ENCODE results near the gene IRF2BP2. TPM values are rescaled to one million over a fixed set of nuclear protein-coding genes. Genes with fewer than 3 reads are reported as not detected.
A peak's percentile ranks its signal among the peaks of the same experiment; 100 is the strongest.
"Not testable (repeated sequence)": the region's sequence is repeated elsewhere in the genome, so short reads cannot be mapped to it uniquely, and the experiment has no call there.

Gene IRF2BP2
- total RNA-seq, 1 donor from 2014 or later: 80.3 TPM

DNA sequence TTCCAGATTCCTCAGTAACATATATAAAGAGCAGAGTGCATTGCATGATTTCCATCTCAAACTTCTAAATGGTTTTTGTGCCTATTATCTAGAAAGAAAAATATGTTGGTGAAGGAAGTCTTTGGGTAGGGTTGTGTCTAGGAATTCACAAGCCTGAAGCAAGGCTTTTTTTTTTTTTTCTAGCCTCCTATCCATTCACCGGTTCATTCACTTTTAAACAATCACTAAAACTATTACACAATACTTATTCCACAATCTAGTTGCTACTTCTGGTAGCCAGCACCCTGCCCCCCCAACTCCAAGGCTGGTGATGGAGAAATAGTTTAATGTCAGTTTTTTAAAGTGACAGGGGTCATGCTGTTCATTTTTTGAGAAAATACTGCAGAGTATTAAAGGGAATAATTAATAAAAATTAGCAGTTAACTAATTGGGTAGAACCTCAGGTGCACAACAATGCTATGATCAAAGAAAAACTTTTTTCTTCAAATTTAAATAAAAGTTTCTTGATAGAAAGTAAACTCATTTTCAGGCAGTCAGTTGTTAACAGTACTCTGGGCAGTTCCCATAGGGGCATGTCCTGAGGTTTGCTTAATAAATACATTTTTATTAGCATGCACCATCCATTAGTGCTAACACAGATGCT is 10.9 kb downstream of the IRF2BP2 start:
- no peak for TF ChIP-seq CTCF (IDR thresholded peaks at IDR 0.05; ENCODE audit: insufficient read depth, low read length, severe bottlenecking)
- DNase-seq (ENCODE audit: low read depth) (no peak), FAIRE-seq (no peak)
- no peaks in the 10 kb centered on the region for H3K36me3 ChIP-seq (ENCODE audit: control insufficient read depth, insufficient read depth, low read length)
- no peaks in the 10 kb centered on the region for H3K27me3 ChIP-seq (ENCODE audit: control insufficient read depth, insufficient read depth, low read length)
- peak overlapping the region; percentile 31 for H3K4me3 ChIP-seq (ENCODE audit: low read depth, low read length)

GRCh38 chr1:234597894-234598293 is 12.1 kb downstream of the IRF2BP2 start:
- no peak for FAIRE-seq
- Histone ChIP-seq H3K36me3 (ENCODE audit: control insufficient read depth, insufficient read depth, low read length) (no peaks in the 10 kb centered on the region), H3K27me3 (ENCODE audit: control insufficient read depth, insufficient read depth, low read length) (no peaks in the 10 kb centered on the region), H3K4me3 (ENCODE audit: low read depth, low read length) (no peak overlapping the region)
- peak; percentile 54 for TF ChIP-seq CTCF (IDR thresholded peaks at IDR 0.05; ENCODE audit: insufficient read depth, low read length, severe bottlenecking)
- no peak for DNase-seq (ENCODE audit: low read depth)

DNA sequence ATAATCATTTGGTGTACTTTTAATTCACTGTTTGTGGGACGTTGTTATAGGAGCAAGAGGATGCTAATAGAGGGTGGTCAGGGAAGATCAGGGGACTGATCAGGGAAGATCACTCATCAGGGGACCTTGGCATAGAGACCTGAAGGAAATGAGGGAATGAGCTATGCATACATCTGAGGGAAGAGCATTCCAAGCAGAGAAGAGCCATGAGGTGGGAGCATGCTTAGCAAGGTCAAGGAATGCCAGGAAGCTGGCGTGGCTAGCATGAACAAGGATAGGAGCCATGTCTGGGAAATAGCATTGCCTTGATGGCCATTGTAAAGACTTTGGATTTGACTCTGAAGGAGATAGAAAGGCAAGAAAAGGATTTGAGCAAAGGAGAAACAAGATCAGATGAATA is 14.1 kb downstream of the IRF2BP2 start:
- DNase-seq (ENCODE audit: low read depth): no peak
- Histone ChIP-seq H3K27me3 (ENCODE audit: control insufficient read depth, insufficient read depth, low read length) (no peaks in the 10 kb centered on the region), H3K36me3 (ENCODE audit: control insufficient read depth, insufficient read depth, low read length) (no peaks in the 10 kb centered on the region), H3K4me3 (ENCODE audit: low read depth, low read length) (no peak overlapping the region)
- FAIRE-seq: no peak
- TF ChIP-seq CTCF (IDR thresholded peaks at IDR 0.05; ENCODE audit: insufficient read depth, low read length, severe bottlenecking): no peak

DNA sequence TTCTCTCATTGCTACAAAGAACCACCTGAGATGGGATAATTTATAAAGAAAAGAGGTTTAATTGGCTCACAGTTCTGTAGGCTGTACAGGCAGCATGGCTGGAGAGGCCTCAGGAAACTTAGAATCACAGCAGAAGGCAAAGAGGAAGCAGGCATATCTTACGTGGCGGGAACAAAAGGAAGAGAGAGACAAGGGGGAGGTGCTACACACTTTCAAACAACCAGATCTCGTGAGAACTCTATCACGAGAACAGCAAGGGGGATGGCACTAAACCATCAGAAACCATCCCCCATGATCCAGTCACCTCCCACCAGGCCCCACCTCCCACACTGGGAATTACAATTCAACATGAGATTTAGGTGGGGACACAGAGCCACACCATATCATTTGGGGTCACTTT is 15.4 kb downstream of the IRF2BP2 start:
- not testable (repeated sequence) for H3K4me3 ChIP-seq (ENCODE audit: low read depth, low read length); H3K27me3 ChIP-seq (ENCODE audit: control insufficient read depth, insufficient read depth, low read length); FAIRE-seq; H3K36me3 ChIP-seq (ENCODE audit: control insufficient read depth, insufficient read depth, low read length); DNase-seq (ENCODE audit: low read depth)

DNA sequence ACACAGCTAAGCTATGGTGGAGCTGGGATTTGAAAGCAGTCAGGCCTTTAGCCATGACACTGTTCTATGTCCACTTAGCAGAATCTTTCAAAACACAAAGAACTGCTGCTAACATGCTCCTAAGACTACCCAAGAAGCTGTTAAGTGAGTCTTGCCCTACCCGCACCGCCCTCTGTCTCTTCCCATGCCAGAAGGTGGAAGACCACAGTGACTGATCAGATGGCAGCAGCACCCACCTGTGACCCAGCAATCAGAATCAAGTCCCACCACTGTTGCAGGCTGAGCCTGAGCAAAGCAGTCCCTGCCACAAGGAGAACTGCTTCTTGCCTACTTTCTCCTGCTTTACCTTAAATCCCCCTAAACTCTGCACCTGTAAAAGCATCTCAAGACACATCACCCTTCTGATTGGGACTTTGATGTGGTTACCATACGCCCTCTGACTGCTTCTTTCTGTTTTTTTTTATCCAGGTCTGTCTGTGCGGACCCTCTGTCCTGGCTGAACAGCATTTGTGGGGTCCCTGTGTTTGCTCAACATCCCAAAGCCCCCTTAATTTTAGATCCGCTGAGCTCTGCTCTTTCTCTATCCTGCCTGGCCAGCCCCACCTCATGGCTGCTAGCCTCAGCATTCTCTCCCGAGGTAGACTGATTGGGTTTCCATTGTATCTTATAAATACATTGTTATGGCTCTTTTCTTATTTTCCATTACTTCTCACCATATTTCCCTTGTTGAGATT is 16.0 kb downstream of the IRF2BP2 start:
- no peaks in the 10 kb centered on the region for H3K36me3 ChIP-seq (ENCODE audit: control insufficient read depth, insufficient read depth, low read length)
- DNase-seq (ENCODE audit: low read depth): no peak
- no peak overlapping the region for H3K4me3 ChIP-seq (ENCODE audit: low read depth, low read length)
- H3K27me3 ChIP-seq (ENCODE audit: control insufficient read depth, insufficient read depth, low read length): no peaks in the 10 kb centered on the region
- no peak for FAIRE-seq
- no peak for TF ChIP-seq CTCF (IDR thresholded peaks at IDR 0.05; ENCODE audit: insufficient read depth, low read length, severe bottlenecking)

GRCh38 chr1:234593109-234593508 is 16.9 kb downstream of the IRF2BP2 start:
- DNase-seq (ENCODE audit: low read depth) (no peak), FAIRE-seq (no peak)
- no peak for TF ChIP-seq CTCF (IDR thresholded peaks at IDR 0.05; ENCODE audit: insufficient read depth, low read length, severe bottlenecking)

More at GRCh38 chr1:234593109-234593508, 16.9 kb downstream of the IRF2BP2 start:
- Histone ChIP-seq H3K4me3 (ENCODE audit: low read depth, low read length) (no peak overlapping the region), H3K36me3 (ENCODE audit: control insufficient read depth, insufficient read depth, low read length) (no peaks in the 10 kb centered on the region), H3K27me3 (ENCODE audit: control insufficient read depth, insufficient read depth, low read length) (no peaks in the 10 kb centered on the region)

All from bronchial epithelial cell (primary cell).